WERI-Rb-1 (cell line): ENCODE results near the gene SLC9A4.

ENCODE experiments used
- DNase-seq: peaks from one replicate; pipeline ENCODE4 v3.0.0-alpha.2; 2020
- H3K27ac ChIP-seq: fragments of 250-450 bp; sonication (Bioruptor Pico); 2 replicates; pipeline ENCODE4 v1.5.1; 2020; ENCODE audit warnings: mild to moderate bottlenecking, moderate library complexity
- H3K27me3 ChIP-seq: fragments of 250-450 bp; sonication (Bioruptor Pico); 2 replicates; pipeline ENCODE4 v1.5.1; 2021; ENCODE audit warnings: mild to moderate bottlenecking, low read depth, moderate library complexity; ENCODE audit not compliant: insufficient read depth, severe bottlenecking
- H3K36me3 ChIP-seq: fragments of 250-450 bp; sonication (Bioruptor Pico); 2 replicates; pipeline ENCODE4 v1.5.1; 2020; ENCODE audit warnings: mild to moderate bottlenecking, moderate library complexity
- H3K4me3 ChIP-seq: 2 replicates; pipeline ENCODE4 v1.5.1; 2011; ENCODE audit warnings: low read depth, mild to moderate bottlenecking, control low read depth, low read length
- H3K9me3 ChIP-seq: fragments of 250-450 bp; sonication (Bioruptor Pico); 2 replicates; pipeline ENCODE4 v1.5.1; 2021; ENCODE audit warnings: mild to moderate bottlenecking, moderate library complexity; ENCODE audit not compliant: severe bottlenecking
- CTCF ChIP-seq: IDR thresholded peaks from 2 replicates; pipeline ENCODE4 v1.5.1; 2011; ENCODE audit warnings: low read depth, mild to moderate bottlenecking, control low read depth, inconsistent platforms, low read length

SLC9A4 gene

GRCh38 chr2:102513355-102513939 is 40.4 kb downstream of the SLC9A4 start:
- H3K4me3 ChIP-seq: no peak overlapping the region
- no peak for DNase-seq
- no peaks in the 10 kb centered on the region for H3K36me3 ChIP-seq
- no peak overlapping the region for H3K27ac ChIP-seq
- no peak for TF ChIP-seq CTCF
- peaks cover 12% of the 10 kb centered on the region for H3K9me3 ChIP-seq
- H3K27me3 ChIP-seq: peaks cover 58% of the 10 kb centered on the region

GRCh38 chr2:102514061-102514785 is 41.2 kb downstream of the SLC9A4 start:
- DNase-seq: no peak
- H3K9me3 ChIP-seq: peaks cover 4% of the 10 kb centered on the region
- no peak for TF ChIP-seq CTCF
- peaks cover 64% of the 10 kb centered on the region for H3K27me3 ChIP-seq
- no peak overlapping the region for H3K27ac ChIP-seq
- H3K4me3 ChIP-seq: no peak overlapping the region
- no peaks in the 10 kb centered on the region for H3K36me3 ChIP-seq

GRCh38 chr2:102515851-102516250 is 42.8 kb downstream of the SLC9A4 start:
- H3K27ac ChIP-seq: no peak overlapping the region

GRCh38 chr2:102518170-102518569 is 45.1 kb downstream of the SLC9A4 start:
- Histone ChIP-seq H3K27me3 (peaks cover 78% of the 10 kb centered on the region), H3K36me3 (no peaks in the 10 kb centered on the region), H3K4me3 (no peak overlapping the region), H3K27ac (no peak overlapping the region), H3K9me3 (no peaks in the 10 kb centered on the region)
- TF ChIP-seq CTCF: no peak
- DNase-seq: no peak

More at GRCh38 chr2:102515851-102516250, 42.8 kb downstream of the SLC9A4 start:
- Histone ChIP-seq H3K27me3 (peaks cover 74% of the 10 kb centered on the region), H3K36me3 (no peaks in the 10 kb centered on the region), H3K9me3 (no peaks in the 10 kb centered on the region), H3K4me3 (no peak overlapping the region)
- no peak for DNase-seq
- no peak for TF ChIP-seq CTCF

GRCh38 chr2:102520009-102520408 is 47.0 kb downstream of the SLC9A4 start:
- H3K36me3 ChIP-seq: no peaks in the 10 kb centered on the region
- H3K27me3 ChIP-seq: peaks cover 76% of the 10 kb centered on the region
- TF ChIP-seq CTCF: peak; percentile 69
- H3K4me3 ChIP-seq: no peak overlapping the region
- DNase-seq: peak; percentile 10
- H3K9me3 ChIP-seq: no peaks in the 10 kb centered on the region
- H3K27ac ChIP-seq: no peak overlapping the region

GRCh38 chr2:102520801-102521200 is 47.8 kb downstream of the SLC9A4 start:
- no peak for DNase-seq
- TF ChIP-seq CTCF: no peak
- no peak overlapping the region for H3K27ac ChIP-seq
- no peaks in the 10 kb centered on the region for H3K36me3 ChIP-seq
- H3K9me3 ChIP-seq: no peaks in the 10 kb centered on the region
- no peak overlapping the region for H3K4me3 ChIP-seq
- H3K27me3 ChIP-seq: peaks cover 81% of the 10 kb centered on the region
